Mammary microvascular endothelial cell (primary cell): ENCODE results near the gene NBPF10. TPM values are rescaled to one million over a fixed set of nuclear protein-coding genes. Genes with fewer than 3 reads are reported as not detected.

Source experiments
- total RNA-seq: library from RNA; depleted of rRNA; stranded (reverse); fragments of >200 nt; gene quantifications from 2 replicates; pipeline ENCODE4 v1.2.3, GENCODE V29; 2015

NBPF10 gene
- total RNA-seq: under 0.01 and 0.13 TPM in 2 replicates

GRCh38 chr1:146144465-146144864 lies at the start of gene NBPF10:
Gene NBPF10 (minus strand): TSS chr1:146144804. CDS start chr1:146144769, 35 bp downstream.

Other genes starting within 250 kb of the NBPF10 start
- 10.0 and 10.2 TPM in 2 replicates for gene ITGA10, start 234.8 kb downstream of the NBPF10 start, total RNA-seq
- gene PEX11B, start 226.1 kb downstream of the NBPF10 start, total RNA-seq: 22.0 and 24.6 TPM in 2 replicates
- gene RBM8A, start 217.3 kb downstream of the NBPF10 start, total RNA-seq: 198 and 213 TPM in 2 replicates
- 41.1 and 45.0 TPM in 2 replicates for gene LIX1L, start 186.8 kb downstream of the NBPF10 start, total RNA-seq
- gene ANKRD34A, start 180.2 kb downstream of the NBPF10 start, total RNA-seq: 0.05 and 0.07 TPM in 2 replicates
- 15.9 and 20.9 TPM in 2 replicates for gene POLR3GL, start 180.1 kb downstream of the NBPF10 start, total RNA-seq
- gene TXNIP, start 148.2 kb downstream of the NBPF10 start, total RNA-seq: 29.6 and 30.1 TPM in 2 replicates
- gene HJV, start 123.1 kb downstream of the NBPF10 start, total RNA-seq: not detected in 2 replicates
- 4.2 and 4.9 TPM in 2 replicates for gene NOTCH2NLA, start 84.2 kb upstream of the NBPF10 start, total RNA-seq